Kidney (tissue), 14 donors: Measurements from ENCODE around the gene UBE2Z. TPM values are rescaled to one million over a fixed set of nuclear protein-coding genes. Genes with fewer than 3 reads are reported as not detected.

Experiments used
- DNase-seq, 5 donors: peaks; one replicate each; pipeline ENCODE4 v3.0.0-alpha.2; 2013 to 2020
- FAIRE-seq: peaks from 2 replicates; lab custom pipeline; 2012; peaks lifted over from hg19 to GRCh38; lab: Jason Lieb, UNC
- H3K27ac ChIP-seq, 2 donors: one replicate each; pipeline ENCODE4 v1.7.0; 2013; ENCODE audit warnings: low read depth in 2 of 2, low read length in 2 of 2, inconsistent platforms in 1 of 2
- H3K27me3 ChIP-seq: one replicate; pipeline ENCODE4 v1.7.1; 2013; ENCODE audit warnings: low read length, inconsistent platforms; ENCODE audit not compliant: control insufficient read depth, insufficient read depth
- H3K36me3 ChIP-seq, 3 donors: one replicate each; pipeline versions ENCODE4 v1.7.0 to v1.7.1; 2013; ENCODE audit warnings: low read length in 3 of 3, control low read depth in 1 of 3, inconsistent platforms in 1 of 3; ENCODE audit not compliant: insufficient read depth in 3 of 3, control insufficient read depth in 2 of 3
- H3K4me1 ChIP-seq, 3 donors: one replicate each; pipeline versions ENCODE4 v1.7.0 to v1.7.1; 2013; ENCODE audit warnings: low read length in 3 of 3, inconsistent platforms in 1 of 3, low read depth in 1 of 3; ENCODE audit not compliant: control insufficient read depth in 2 of 3, insufficient read depth in 2 of 3
- H3K4me3 ChIP-seq, 3 donors: one replicate each; pipeline versions ENCODE4 v1.7.0 to v1.8.1; 2013; ENCODE audit warnings: low read length in 3 of 3, control low read depth in 1 of 3, inconsistent platforms in 1 of 3
- H3K9ac ChIP-seq, 3 donors: one replicate each; pipeline versions ENCODE4 v1.7.0 to v1.7.1; 2013; ENCODE audit warnings: low read length in 3 of 3, control low read depth in 1 of 3, inconsistent platforms in 1 of 3
- H3K9me3 ChIP-seq, 3 donors: one replicate each; pipeline versions ENCODE4 v1.7.0 to v1.7.1; 2013; ENCODE audit warnings: low read length in 3 of 3, control low read depth in 1 of 3, inconsistent platforms in 1 of 3; ENCODE audit not compliant: control insufficient read depth in 2 of 3, insufficient read depth in 1 of 3
- CTCF ChIP-seq: IDR thresholded peaks from 3 replicates; pipeline ENCODE4 v1.5.1; 2012; ENCODE audit warnings: mild to moderate bottlenecking, moderate library complexity, borderline replicate concordance; ENCODE audit not compliant: insufficient read depth; ENCODE audit errors: extremely low read depth
- intact Hi-C: fragments of 100-400 bp; cut with DNase I; formaldehyde crosslinking; loops from one replicate; pipeline ENCODE4 v1.11.1; 2022
- polyA plus RNA-seq: library from polyadenylated mRNA; stranded (reverse); fragments of 350-450 nt; fragmentation: Illumina TruSeq; extraction: RNeasy Lipid Tissue Mini Kit (QIAGEN cat#74804); gene quantifications from one replicate; pipeline ENCODE4 v1.2.3, GENCODE V29; 2014; ENCODE audit warnings: low read depth, low replicate concordance; ENCODE audit not compliant: insufficient read depth
- total RNA-seq: library from RNA; stranded (reverse); fragmentation: NEBNext Ultra II Directional; extraction: Animal tissue kit (Norgen Biotek cat#: 25700); gene quantifications from one replicate; pipeline ENCODE4 v1.2.1, GENCODE V29; 2021
- donor health status: control.
- donor health status: control.
- donor health status: control.
- donor health status: control.
- donor health status: control.
- donor health status: DM: yes; HTN: yes; CAD: no.
- donor health status: Normal renal cell carcinoma (clear cell type).

Gene UBE2Z
- total and polyA plus RNA-seq, 2 donors from 2014 or later = 47.5 to 86.7 TPM

- FAIRE-seq = no peak
- Histone ChIP-seq H3K9me3 (no peaks in the 10 kb centered on the region), H3K9ac (no peak overlapping the region), H3K27me3 (no peaks in the 10 kb centered on the region), H3K4me3 (no peak overlapping the region), H3K4me1 (peaks cover 5 to 16% (median 5%) of the 10 kb centered on the region in 3 donors), H3K27ac (no peak overlapping the region), H3K36me3 (peaks cover 0 to 9% (median 5%) of the 10 kb centered on the region in 3 donors)
- intact Hi-C loops = no loop called here
- DNase-seq = no peak
- no peak for TF ChIP-seq CTCF
Observed at GRCh38 chr17:48868916-48869500, 39.2 kb upstream of the UBE2Z start.

GRCh38 chr17:48869821-48870318 lies 38.3 kb upstream of the UBE2Z start:
- no peak for TF ChIP-seq CTCF
- no peaks in the 10 kb centered on the region for H3K27me3 ChIP-seq
- intact Hi-C loops = no loop called here
- no peak overlapping the region for H3K4me3 ChIP-seq
- peaks cover 0 to 3% (median 1%) of the 10 kb centered on the region in 3 donors for H3K36me3 ChIP-seq
- H3K27ac ChIP-seq = no peak overlapping the region
- H3K9ac ChIP-seq = no peak overlapping the region
- H3K4me1 ChIP-seq = peaks cover 5 to 16% (median 5%) of the 10 kb centered on the region in 3 donors
- no peak for FAIRE-seq
- no peak for DNase-seq
- no peaks in the 10 kb centered on the region for H3K9me3 ChIP-seq

GRCh38 chr17:48871035-48871550 lies 37.1 kb upstream of the UBE2Z start:
- Histone ChIP-seq H3K4me3 (no peak overlapping the region), H3K9ac (no peak overlapping the region), H3K27ac (no peak overlapping the region), H3K9me3 (no peaks in the 10 kb centered on the region), H3K27me3 (no peaks in the 10 kb centered on the region), H3K36me3 (peaks cover 0 to 2% (median 0%) of the 10 kb centered on the region in 3 donors), H3K4me1 (peaks cover 5 to 16% (median 5%) of the 10 kb centered on the region in 3 donors)
- DNase-seq (no peak), FAIRE-seq (no peak)
- TF ChIP-seq CTCF = no peak
- intact Hi-C loops = no loop called here
